ENCODE measurements around the gene PADI2. TPM values are rescaled to one million over a fixed set of nuclear protein-coding genes. Genes with fewer than 3 reads are reported as not detected.

Gene PADI2
- total RNA-seq, 4 donors from 2014 or later, result 2.2 to 26.7 (median 15.3) TPM

GRCh38 chr1:17143760-17144159 lies 24.5 kb upstream of the PADI2 start:
- intact Hi-C loops (cut with DNase I; ENCODE audit: low total_unique reads), result no loop called here
- H3K4me3 ChIP-seq (ENCODE audit: low read depth, poor library complexity, severe bottlenecking), result no peak overlapping the region
- no peak for TF ChIP-seq POLR2A (IDR thresholded peaks at IDR 0.05)
- TF ChIP-seq, protein P1, sequence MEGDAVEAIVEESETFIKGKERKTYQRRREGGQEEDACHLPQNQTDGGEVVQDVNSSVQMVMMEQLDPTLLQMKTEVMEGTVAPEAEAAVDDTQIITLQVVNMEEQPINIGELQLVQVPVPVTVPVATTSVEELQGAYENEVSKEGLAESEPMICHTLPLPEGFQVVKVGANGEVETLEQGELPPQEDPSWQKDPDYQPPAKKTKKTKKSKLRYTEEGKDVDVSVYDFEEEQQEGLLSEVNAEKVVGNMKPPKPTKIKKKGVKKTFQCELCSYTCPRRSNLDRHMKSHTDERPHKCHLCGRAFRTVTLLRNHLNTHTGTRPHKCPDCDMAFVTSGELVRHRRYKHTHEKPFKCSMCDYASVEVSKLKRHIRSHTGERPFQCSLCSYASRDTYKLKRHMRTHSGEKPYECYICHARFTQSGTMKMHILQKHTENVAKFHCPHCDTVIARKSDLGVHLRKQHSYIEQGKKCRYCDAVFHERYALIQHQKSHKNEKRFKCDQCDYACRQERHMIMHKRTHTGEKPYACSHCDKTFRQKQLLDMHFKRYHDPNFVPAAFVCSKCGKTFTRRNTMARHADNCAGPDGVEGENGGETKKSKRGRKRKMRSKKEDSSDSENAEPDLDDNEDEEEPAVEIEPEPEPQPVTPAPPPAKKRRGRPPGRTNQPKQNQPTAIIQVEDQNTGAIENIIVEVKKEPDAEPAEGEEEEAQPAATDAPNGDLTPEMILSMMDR (IDR thresholded peaks at IDR 0.05), result no peak
- DNase-seq (ENCODE audit: low spot score in 2 of 2), result no peak
- 81 to 87% methylated on average over 3 of the region's 3 CpGs for WGBS, 2 donors

DNA sequence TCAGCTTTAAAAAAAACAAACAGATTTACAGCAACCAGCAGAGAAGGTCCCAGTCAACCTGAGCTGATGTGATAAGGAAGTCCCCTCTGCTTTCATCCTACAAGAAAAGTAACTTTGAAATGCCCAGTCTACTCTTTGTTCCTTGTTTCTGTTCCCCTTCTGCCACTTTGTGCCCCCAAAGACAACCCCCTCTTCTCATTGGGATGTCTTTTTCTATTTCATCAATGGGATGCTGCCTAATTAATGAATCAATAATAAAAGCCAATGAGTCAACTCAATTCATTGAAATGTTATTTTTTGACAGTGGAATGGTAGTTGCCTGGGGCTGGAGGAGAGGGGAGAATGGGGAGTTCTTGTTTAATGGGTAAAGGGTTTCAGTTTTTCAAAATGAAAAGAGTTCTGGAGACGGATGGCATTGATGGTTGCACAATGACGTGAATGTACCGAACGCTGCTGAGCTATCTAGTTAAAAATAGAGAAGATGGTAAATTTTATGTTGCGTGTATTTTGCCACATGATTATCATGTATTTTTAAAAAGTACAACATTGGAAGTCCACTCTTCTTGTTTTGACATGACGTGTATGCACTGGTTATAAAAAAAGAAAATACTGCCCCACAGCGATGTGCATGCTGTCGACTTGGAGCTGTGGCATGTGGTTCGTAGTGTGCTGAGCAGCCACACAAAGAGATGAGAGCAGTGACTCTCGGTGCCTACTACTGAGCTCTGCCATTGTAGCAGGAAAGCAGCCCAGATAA lies 22.4 kb upstream of the PADI2 start:
- intact Hi-C loops (cut with DNase I; ENCODE audit: low total_unique reads), result no loop called here
- 59 to 60% methylated on average over 10 of the region's 10 CpGs for WGBS, 2 donors
- no peak overlapping the region for H3K4me3 ChIP-seq (ENCODE audit: low read depth, poor library complexity, severe bottlenecking)
- TF ChIP-seq, protein P1 (IDR thresholded peaks at IDR 0.05), result no peak
- no peak for TF ChIP-seq POLR2A (IDR thresholded peaks at IDR 0.05)
- DNase-seq (ENCODE audit: low spot score in 2 of 2), result no peak

DNA sequence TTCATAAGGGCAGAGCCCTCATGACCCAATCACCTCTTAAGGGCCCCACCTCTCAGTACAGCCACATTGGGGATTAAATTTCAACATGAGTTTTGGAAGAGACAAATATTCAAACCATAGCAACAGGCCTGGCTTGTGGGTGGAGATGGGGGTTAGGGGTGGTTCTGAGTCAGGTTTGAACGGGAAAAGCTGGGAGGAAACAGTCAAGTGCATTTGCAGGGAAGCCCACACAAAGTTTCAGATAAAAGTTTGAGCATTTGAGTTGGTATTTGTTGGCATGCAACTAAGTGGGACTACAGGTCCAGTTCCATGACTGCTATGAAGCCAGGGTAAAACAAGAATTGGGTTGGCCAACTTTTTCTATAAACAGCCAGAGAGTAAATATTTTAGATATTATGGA lies 21.0 kb upstream of the PADI2 start:
- 18 to 42% methylated on average over 1 of the region's 1 CpG for WGBS, 2 donors
- H3K4me3 ChIP-seq (ENCODE audit: low read depth, poor library complexity, severe bottlenecking), result no peak overlapping the region
- no peak for DNase-seq (ENCODE audit: low spot score in 2 of 2)
- intact Hi-C loops (cut with DNase I; ENCODE audit: low total_unique reads), result no loop called here
- TF ChIP-seq POLR2A (IDR thresholded peaks at IDR 0.05), result no peak
- TF ChIP-seq, protein P1 (IDR thresholded peaks at IDR 0.05), result no peak

GRCh38 chr1:17139637-17140036 lies 20.4 kb upstream of the PADI2 start:
- no peak overlapping the region for H3K4me3 ChIP-seq (ENCODE audit: low read depth, poor library complexity, severe bottlenecking)
- no peak for TF ChIP-seq POLR2A (IDR thresholded peaks at IDR 0.05)
- TF ChIP-seq, protein P1 (IDR thresholded peaks at IDR 0.05), result no peak
- intact Hi-C loops (cut with DNase I; ENCODE audit: low total_unique reads), result no loop called here
- no peak for DNase-seq (ENCODE audit: low spot score in 2 of 2)

- no peak for DNase-seq (ENCODE audit: low spot score in 2 of 2)
- intact Hi-C loops (cut with DNase I; ENCODE audit: low total_unique reads), result no loop called here
- no peak overlapping the region for H3K4me3 ChIP-seq (ENCODE audit: low read depth, poor library complexity, severe bottlenecking)
- WGBS, 2 donors, result 48 to 61% methylated on average over 6 of the region's 6 CpGs
- TF ChIP-seq, protein P1 (IDR thresholded peaks at IDR 0.05), result no peak
- TF ChIP-seq POLR2A (IDR thresholded peaks at IDR 0.05), result no peak
Measured at GRCh38 chr1:17137441-17137840, 18.2 kb upstream of the PADI2 start.

DNA sequence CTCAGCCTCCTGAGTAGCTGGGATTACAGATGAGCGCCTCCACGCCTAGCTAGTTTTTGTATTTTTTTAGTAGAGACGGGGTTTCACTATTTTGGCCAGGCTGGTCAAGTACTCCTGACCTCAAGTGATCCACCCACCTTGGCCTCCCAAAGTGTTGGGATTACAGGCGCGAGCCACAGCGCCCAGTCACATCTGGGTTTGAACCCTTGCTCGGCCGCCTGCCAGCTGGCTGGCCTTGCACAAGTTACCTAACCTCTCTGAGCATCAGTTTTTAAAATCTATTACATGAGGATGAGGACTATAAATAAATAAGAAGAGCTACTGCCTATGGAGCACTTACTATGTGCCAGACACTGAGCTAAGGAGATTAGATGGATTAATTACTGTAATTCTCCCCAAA lies 17.7 kb upstream of the PADI2 start:
- 63 to 86% methylated on average over 8 of the region's 8 CpGs for WGBS, 2 donors
- H3K4me3 ChIP-seq (ENCODE audit: low read depth, poor library complexity, severe bottlenecking), result no peak overlapping the region

More for the DNA sequence above, 17.7 kb upstream of the PADI2 start:
- no peak for DNase-seq (ENCODE audit: low spot score in 2 of 2)
- intact Hi-C loops (cut with DNase I; ENCODE audit: low total_unique reads), result no loop called here
- no peak for TF ChIP-seq POLR2A (IDR thresholded peaks at IDR 0.05)
- TF ChIP-seq, protein P1 (IDR thresholded peaks at IDR 0.05), result no peak
